Umbilical cord (tissue), 2 donors: ENCODE results near the gene RIN2. TPM values are rescaled to one million over a fixed set of nuclear protein-coding genes. Genes with fewer than 3 reads are reported as not detected.

Experiments
- DNase-seq: peaks from one replicate; pipeline ENCODE4 v3.0.0-alpha.2; 2015; ENCODE audit warnings: low spot score
- total RNA-seq: library from RNA; depleted of rRNA; stranded (reverse); fragments of >200 nt; gene quantifications from one replicate; pipeline ENCODE4 v1.2.3, GENCODE V29; 2014; ENCODE audit warnings: low replicate concordance; ENCODE audit not compliant: insufficient read depth

Gene RIN2
- total RNA-seq, 1 donor from 2014 or later, result 33.7 TPM

DNA sequence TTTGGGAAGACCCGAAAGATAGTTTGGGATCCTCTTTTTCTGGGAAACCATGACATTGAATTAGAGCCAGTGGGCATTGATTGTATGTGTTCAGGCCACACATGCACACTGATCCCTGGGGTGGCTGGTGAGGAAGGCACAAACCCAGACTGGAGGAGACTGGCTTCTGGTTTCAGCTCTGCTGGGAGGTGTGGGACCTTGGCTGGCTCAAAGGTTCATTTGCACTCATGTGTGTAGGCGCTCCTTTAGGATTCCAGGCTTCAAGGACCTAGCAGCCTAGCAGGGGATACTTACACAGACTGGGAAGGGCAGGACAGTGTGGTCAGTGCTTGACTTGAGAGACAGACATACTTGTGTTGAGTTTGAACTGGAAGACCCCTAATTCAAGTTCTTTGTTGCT, 7.2 kb downstream of the RIN2 start:
- no peak for DNase-seq

DNA sequence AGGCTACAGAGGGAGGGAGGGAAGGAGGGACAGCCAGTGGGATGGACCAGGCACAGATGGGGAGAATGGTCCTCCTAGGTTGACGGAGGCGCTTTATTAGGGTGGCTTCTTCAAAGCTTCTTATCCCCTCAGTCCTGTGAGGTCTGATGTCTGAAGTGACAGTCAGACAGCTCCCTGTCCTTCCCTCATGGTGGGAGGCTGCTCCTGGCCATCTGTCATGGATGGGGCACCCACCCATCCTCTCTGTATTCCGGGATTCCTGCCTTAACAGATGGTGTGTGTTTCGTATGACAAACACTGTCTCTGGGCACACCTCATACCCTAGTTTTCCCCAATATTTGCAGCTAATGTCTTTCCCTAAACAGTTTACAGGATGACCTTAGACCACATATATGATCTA, 7.9 kb downstream of the RIN2 start:
- DNase-seq, result no peak

DNA sequence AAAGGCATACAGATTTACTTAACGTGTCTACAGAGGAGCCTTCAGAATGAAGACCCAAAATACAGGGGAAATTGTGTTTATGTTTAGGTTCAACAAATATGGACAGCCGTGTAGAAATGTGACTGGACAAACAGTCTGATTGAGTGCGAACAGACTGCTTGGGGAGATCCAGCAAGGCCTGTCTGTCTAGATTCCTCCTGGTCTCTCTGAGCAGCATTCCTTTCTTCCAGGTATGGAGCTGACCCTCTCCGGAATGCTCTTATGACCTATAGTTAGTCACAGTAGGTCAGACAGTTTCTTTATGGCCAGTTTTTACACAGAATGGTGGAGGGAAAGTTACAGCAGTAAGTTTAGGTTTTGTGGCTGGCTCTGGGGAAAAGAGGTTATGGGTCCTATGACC, 9.0 kb downstream of the RIN2 start:
- DNase-seq, result no peak

DNA sequence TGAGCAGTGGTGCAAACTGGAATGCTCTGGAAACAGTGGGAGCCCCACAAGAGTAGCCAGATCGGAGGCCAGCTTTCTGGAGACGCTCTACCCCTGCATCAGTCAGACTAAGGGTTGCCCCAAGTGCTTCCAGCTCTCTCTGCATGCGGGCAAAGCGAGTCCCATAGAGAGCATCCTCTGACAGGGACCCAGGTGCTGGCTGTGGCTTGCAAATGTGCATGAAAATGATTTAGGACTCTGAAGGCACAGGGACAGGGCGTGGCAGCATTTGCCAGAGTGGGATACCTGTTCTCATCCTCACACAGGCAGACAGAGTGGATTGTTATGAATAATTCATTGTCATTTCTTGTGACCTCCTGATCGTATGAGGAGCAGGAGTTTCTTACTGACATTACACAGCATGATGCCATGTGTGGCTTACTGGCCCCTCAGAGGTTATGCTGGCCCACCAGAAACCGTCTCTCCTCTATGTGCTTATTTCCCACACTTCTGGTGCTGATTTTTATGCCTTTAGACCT, 10.3 kb downstream of the RIN2 start:
- no peak for DNase-seq

- DNase-seq, result no peak
These were observed 11.4 kb downstream of the RIN2 start for GRCh38 chr20:19769507-19769906.

DNA sequence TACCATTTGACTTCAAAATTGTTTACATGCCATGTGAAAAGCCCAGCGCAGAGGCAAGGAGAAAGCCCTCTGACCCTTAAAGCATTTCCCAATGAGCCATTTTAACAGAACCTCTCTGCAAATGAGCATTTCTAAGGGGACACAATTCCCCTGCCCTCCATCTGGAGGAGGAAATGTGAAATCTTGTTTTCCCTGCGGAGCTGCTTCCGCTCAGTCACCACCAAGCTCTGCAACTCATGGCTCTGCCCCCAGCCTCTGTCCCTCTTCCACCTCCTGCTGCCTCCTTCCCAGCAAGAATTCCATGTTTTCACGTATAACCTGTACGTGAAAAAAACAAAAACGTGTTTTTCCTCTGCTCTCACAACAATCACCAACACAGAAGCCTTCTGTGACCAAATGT, 12.3 kb downstream of the RIN2 start:
- DNase-seq, result no peak

DNA sequence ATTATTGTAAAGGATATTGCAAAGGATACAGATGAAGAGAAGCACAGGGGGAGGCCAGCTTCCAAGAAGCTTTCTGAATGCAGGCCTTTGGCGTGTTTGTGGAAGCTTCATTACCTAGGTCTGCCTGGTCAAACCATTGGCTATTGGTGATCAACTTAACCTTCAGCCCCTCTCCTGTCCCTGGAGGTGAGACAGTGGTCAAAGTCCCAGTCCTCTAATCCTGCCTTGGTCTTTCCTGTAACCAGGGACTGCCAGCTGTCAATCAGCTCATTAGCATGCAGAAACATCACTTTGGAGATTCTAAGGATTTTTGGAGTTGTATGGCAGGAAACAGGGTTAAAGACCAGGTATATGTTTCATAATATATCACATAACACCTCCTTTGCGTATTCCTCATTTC, 13.0 kb downstream of the RIN2 start:
- DNase-seq, result no peak

DNA sequence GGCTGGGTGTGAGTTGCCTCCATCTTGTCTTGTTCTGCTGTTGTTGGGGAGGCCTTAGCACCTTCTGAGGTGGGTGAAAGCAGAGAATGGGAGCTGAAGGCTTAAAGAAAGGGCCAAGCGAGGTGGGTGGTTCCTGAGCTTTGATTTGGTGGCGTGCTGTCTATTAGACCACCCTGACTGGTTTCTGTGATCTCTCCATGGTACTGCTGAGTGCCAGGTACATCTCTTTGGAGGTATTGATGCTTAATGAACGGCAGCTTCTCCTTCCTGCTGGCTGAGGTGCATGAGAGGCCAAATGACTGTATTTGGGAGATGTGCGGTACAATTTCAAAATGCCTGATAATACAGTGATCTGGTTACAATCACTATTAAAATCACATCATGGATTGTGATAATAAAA, 15.4 kb downstream of the RIN2 start:
- no peak for DNase-seq

DNA sequence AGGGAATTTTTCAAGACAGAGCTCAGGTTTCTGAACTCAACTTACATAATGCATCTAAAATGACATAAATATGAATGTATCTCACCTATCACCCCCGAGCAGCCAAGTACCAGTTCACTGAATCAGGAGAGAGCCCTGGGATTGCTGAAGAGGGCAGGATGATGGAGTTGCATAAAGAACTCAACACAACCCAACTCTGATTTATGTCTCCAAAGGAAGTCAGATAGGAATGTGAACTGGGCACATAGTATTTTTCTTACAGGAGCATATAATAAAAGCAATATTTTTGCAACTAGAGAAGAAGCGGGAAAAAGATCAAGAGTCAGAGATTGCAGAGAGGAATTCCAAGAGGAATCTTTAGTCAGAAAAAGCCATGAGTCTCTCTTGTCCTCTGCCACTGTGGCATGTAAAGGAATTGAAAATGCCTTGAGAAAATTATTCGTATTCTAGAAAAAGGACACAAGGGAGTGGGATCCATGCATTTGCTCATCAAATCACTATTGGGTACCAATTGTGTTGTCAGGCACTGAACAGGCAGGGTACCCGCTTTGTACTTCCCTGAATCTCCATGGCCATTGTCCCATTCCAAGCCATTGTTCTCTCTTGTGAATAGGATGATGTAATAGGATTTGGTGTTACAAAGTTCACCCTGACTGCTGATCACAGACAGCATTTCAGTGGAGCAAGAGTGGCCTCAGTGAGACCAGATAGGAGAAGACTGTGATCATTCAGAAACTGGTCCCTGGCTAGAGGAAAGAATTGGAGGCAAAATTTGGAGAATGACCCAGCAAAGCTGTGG, 16.3 kb downstream of the RIN2 start:
- peak; percentile 69 for DNase-seq

GRCh38 chr20:19775353-19776253, 17.5 kb downstream of the RIN2 start:
- DNase-seq, result peak; percentile 84

GRCh38 chr20:19777315-19777714, 19.3 kb downstream of the RIN2 start:
- DNase-seq, result peak; percentile 39

DNA sequence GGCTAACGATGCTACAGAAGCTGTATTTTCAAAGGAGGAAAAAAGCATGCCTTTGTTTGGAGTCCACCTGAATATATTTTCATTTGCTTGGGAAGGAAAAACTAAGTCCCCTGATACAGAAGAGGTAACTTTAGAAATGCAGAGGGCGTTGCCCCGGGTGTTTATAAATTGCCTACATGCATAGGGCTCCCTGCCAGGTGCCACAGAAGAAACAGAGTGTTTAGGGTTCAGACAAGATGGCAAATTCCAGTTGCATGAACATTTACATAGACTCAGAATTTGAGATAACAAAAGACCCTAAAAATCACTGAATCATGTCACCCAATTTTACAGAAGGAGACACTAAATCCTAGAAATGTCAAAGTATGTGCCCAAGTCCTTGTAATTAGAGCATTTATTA, 19.9 kb downstream of the RIN2 start:
- no peak for DNase-seq

DNA sequence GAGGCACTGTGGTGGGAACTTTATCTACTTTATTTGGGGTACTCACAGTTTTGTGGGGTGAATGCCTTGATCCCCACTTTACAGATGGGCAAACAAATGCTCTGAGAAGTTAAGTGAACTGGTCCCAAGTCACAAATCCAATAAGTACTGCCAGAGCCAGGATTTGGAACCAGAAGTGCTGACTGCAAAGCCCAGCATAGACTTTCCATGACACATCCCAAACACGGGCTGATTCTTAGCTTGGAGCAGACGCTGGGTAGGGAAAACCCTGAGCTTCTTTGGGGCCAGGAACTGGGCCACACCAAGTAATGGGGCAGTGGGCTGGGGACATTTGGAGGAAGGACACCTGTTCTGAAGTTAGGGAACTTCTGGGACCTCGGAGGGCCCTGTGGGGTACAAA, 20.3 kb downstream of the RIN2 start:
- peak; percentile 36 for DNase-seq

DNA sequence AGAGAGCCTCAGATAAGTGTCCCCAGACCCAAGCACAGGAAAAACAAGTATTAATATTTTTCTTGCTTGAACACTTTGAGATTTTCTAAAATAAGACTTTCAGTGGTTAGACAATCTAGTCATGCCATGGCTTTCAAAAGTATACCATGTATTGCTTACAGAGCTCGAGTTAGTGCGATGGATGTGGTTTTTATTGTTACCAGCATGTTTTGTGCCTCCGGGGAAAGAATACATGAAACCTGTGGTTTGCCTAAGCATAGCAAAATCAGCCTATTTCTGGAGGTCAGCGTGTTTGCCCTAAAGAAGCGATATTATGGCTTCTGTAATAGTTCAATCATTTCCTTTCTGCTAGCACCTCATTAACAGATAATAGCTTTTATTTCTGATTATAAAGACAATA, 21.6 kb downstream of the RIN2 start:
- no peak for DNase-seq

DNA sequence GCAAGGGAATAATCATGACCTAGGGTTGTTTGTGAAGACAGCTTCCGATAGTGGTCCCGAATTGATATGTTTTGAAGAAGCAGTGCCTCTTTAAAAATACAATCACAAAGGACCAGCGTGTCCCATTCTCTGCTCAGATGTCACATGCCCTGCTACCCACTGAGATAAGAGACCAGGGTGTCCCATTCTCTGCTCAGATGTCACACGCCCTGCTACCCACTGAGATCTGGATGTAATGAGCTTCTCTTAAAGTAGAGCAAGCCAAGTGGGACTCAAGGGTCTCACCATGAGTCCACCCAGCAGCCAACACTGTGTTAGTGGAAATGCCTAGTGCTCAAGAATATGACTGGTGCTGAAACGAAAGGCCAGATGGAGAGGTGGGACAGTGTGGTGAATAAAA, 22.2 kb downstream of the RIN2 start:
- DNase-seq, result no peak

DNA sequence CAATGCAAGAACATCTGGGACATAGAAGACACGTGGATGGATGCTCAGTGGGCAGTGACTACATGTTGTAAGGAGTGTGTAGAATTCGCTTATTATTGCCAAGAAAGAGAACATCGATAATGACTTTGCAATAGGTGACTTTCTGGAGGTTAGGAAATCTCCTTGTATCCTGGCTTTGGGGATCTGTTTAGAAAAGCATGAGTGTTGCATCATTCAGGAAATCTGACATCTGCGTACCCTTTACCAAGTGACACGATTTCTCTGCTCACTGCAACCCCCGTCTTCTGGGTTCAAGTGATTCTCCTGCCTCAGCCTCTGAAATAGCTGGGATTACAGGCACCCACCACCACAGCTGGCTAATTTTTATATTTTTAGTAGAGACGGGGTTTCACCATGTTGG, 23.2 kb downstream of the RIN2 start:
- no peak for DNase-seq

GRCh38 chr20:19782669-19783068, 24.6 kb downstream of the RIN2 start:
- no peak for DNase-seq

GRCh38 chr20:19783966-19784401, 25.9 kb downstream of the RIN2 start:
- DNase-seq, result no peak

GRCh38 chr20:19784511-19785172, 26.6 kb downstream of the RIN2 start:
- DNase-seq, result peak; percentile 89

DNA sequence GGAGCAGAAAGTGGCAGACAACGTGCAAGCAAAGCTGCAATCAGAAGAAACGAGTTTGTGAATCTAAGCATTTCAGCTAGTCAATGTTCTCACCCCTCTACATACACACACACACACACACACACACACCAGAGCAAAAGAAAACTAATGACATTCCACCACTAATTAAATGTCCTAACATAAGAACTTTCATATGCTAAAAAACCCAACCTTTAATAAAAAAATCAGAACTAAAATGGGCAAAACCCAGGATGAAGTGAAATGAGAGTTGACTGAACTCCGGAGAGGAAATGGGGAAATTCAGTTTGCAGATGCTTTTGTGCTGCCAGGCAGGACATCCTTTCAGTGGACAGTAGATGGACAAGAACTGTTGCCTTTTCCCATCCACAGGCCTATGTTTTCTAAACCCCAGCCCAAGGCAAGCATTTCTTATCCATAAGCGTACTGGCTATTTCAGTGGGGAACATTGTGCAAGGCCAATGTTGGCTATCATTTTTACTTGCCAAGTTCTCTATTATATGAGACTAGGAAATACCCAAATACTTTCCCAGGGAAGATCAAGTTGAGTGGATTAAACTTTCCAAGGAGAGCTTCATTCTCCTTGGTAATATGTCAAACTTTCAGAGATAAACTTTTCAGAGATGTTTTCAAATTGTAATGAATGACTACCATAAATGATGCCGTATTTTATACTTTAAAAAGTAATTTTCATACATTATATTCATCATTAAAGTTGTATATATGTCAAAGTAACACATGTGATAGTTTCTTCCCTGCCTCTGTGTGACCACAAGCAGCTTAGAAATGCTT, 27.3 kb downstream of the RIN2 start:
- peak; percentile 28 for DNase-seq

DNA sequence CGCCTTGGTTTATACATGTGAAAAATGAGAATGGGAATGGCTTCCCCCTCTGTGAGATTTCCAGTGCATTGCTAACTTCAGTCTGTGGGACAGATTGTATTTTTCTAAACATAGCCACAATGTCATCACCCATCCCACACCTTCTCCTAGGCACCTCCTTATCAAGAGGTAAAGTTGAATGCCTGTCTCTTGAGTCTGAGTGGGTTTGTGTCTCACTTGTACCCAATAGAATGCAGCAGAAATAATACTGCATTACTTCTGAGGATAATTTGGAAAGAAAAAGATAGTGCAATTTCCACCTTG, 27.9 kb downstream of the RIN2 start:
- no peak for DNase-seq
